B cell (primary cell): ENCODE results near the gene RER1. TPM values are rescaled to one million over a fixed set of nuclear protein-coding genes. Genes with fewer than 3 reads are reported as not detected.

Experiments used
- ATAC-seq: fragments of 200-7000 bp; cut with Tn5 transposase; one replicate; pipeline ENCODE4 v1.10.0; 2021; ENCODE audit warnings: low read depth, mild to moderate bottlenecking, moderate number of reproducible peaks, moderate library complexity
- CTCF ChIA-PET: fragments of 350-600 bp; sonication (Branson Sonifier 250); formaldehyde crosslinking; loops from one replicate; lab custom pipeline; 2021; ENCODE audit warnings: antibody characterized with exemption, inconsistent platforms; lab: Charles Lee
- POLR2A ChIA-PET: fragments of 350-600 bp; sonication (Branson Sonifier 250); formaldehyde crosslinking; loops from one replicate; lab custom pipeline; 2021; ENCODE audit warnings: antibody characterized with exemption; lab: Charles Lee
- DNase-seq: peaks from one replicate; pipeline ENCODE4 v3.0.0; 2013
- H2AFZ ChIP-seq: 2 replicates; pipeline ENCODE4 v1.6.1; 2012; ENCODE audit warnings: mild to moderate bottlenecking, low read depth, low read length; ENCODE audit not compliant: insufficient read depth, poor library complexity, severe bottlenecking
- H3K27ac ChIP-seq, 2 donors: 1 replicate in 1 of 2; 2 replicates in 1 of 2; pipeline ENCODE4 v1.5.1; 2012 to 2013; ENCODE audit warnings: low read length in 2 of 2, mild to moderate bottlenecking in 2 of 2, moderate library complexity in 1 of 2
- H3K27me3 ChIP-seq, 4 experiments: fragments of 200-600 bp in 1 of 4; sonication (generic) in 1 of 4; replicated peaks in 1 of 4; 1 replicate in 2 of 4; 2 replicates in 2 of 4; pipeline versions ENCODE4 v1.6.1 to v1.7.0; 2013 to 2016; ENCODE audit warnings: low read length in 3 of 4, mild to moderate bottlenecking in 2 of 4, mixed read lengths in 1 of 4, moderate library complexity in 1 of 4; ENCODE audit not compliant: insufficient read depth in 4 of 4, control insufficient read depth in 3 of 4; ENCODE audit errors: control extremely low read depth in 1 of 4
- H3K36me3 ChIP-seq, 2 experiments: replicated peaks in 1 of 2; 1 replicate in 1 of 2; 2 replicates in 1 of 2; pipeline versions ENCODE4 v1.6.1 to v1.7.1; 2013; ENCODE audit warnings: low read length in 1 of 2; ENCODE audit not compliant: insufficient read depth in 2 of 2, control insufficient read depth in 1 of 2; ENCODE audit errors: control extremely low read depth in 1 of 2, extremely low read depth in 1 of 2
- H3K4me1 ChIP-seq, 2 donors: fragments of 200-600 bp in 1 of 2; sonication (generic) in 1 of 2; 1 replicate in 1 of 2; 2 replicates in 1 of 2; pipeline versions ENCODE4 v1.5.1 to v1.6.1; 2013 to 2017; ENCODE audit warnings: low read length in 2 of 2; ENCODE audit not compliant: control insufficient read depth in 2 of 2, insufficient read depth in 2 of 2
- H3K4me2 ChIP-seq: replicated peaks from 2 replicates; pipeline ENCODE3; 2012; ENCODE audit warnings: mild to moderate bottlenecking, low read depth, low read length; ENCODE audit not compliant: poor library complexity, severe bottlenecking
- H3K4me3 ChIP-seq, 5 experiments: fragments of 200-600 bp in 1 of 5; sonication (generic) in 1 of 5; 1 replicate in 3 of 5; 2 replicates in 2 of 5; pipeline versions ENCODE4 v1.5.1 to v1.7.0; 2011 to 2016; ENCODE audit warnings: low read length in 4 of 5, mild to moderate bottlenecking in 4 of 5, low read depth in 2 of 5, control low read depth in 1 of 5, moderate library complexity in 1 of 5; ENCODE audit not compliant: insufficient read depth in 1 of 5; ENCODE audit errors: control extremely low read depth in 1 of 5, extremely low read depth in 1 of 5
- H3K79me2 ChIP-seq: fragments of 200-600 bp; sonication (generic); one replicate; pipeline ENCODE4 v1.6.0; 2016; ENCODE audit warnings: low read length; ENCODE audit not compliant: control insufficient read depth, insufficient read depth
- H3K9ac ChIP-seq: fragments of 200-600 bp; sonication (generic); 2 replicates; pipeline ENCODE4 v1.6.1; 2017; ENCODE audit warnings: mild to moderate bottlenecking, low read length, moderate library complexity
- H3K9me3 ChIP-seq, 3 donors: one replicate each; pipeline versions ENCODE4 v1.6.1 to v1.7.1; 2013; ENCODE audit warnings: low read length in 2 of 3; ENCODE audit not compliant: control insufficient read depth in 2 of 3, insufficient read depth in 1 of 3; ENCODE audit errors: control extremely low read depth in 1 of 3
- H4K20me1 ChIP-seq: 2 replicates; pipeline ENCODE4 v1.6.0; 2012; ENCODE audit warnings: mild to moderate bottlenecking, low read length; ENCODE audit not compliant: insufficient read depth, control insufficient read depth, poor library complexity, severe bottlenecking
- H3K27ac Mint-ChIP-seq: one replicate; pipeline ENCODE4 v1.8.0; 2021; ENCODE audit warnings: mixed read lengths
- H3K27me3 Mint-ChIP-seq: one replicate; pipeline ENCODE4 v1.8.0; 2021; ENCODE audit warnings: mixed read lengths
- H3K4me1 Mint-ChIP-seq: one replicate; pipeline ENCODE4 v1.8.0; 2021; ENCODE audit warnings: mixed read lengths
- H3K4me3 Mint-ChIP-seq: one replicate; pipeline ENCODE4 v1.8.0; 2021; ENCODE audit warnings: mixed read lengths
- H3K9me3 Mint-ChIP-seq: one replicate; pipeline ENCODE4 v1.8.0; 2022; ENCODE audit warnings: mixed read lengths; ENCODE audit not compliant: insufficient read depth
- EZH2 ChIP-seq: IDR thresholded peaks from 2 replicates; pipeline ENCODE4 v1.6.1; 2012; ENCODE audit warnings: borderline replicate concordance, low read depth, mild to moderate bottlenecking, moderate library complexity, low read length; ENCODE audit not compliant: insufficient read depth, poor library complexity, severe bottlenecking
- WGBS: methylation state at CpG from one replicate; pipeline ENCODE4 v1.1.5; 2013; ENCODE audit warnings: missing lambda C conversion rate; ENCODE audit not compliant: insufficient coverage; 5-methylcytosine and 5-hydroxymethylcytosine counted together
- intact Hi-C: fragments of 100-400 bp; cut with micrococcal nuclease; formaldehyde crosslinking; loops from one replicate; pipeline ENCODE4 v1.10.0; 2022
- polyA plus RNA-seq: library from polyadenylated mRNA; depleted of rRNA; stranded (reverse); fragments of >200 nt; gene quantifications from 2 replicates; pipeline ENCODE4 v1.2.3, GENCODE V29; 2012
- total RNA-seq, 2 donors: library from RNA; stranded (reverse); fragments of 120-200 nt in 1 of 2; gene quantifications; 1 replicate in 1 of 2; 2 replicates in 1 of 2; pipeline versions ENCODE4 v1.2.3 to v1.2.4, GENCODE V29; 2013 to 2022
- TF ChIP-seq, protein P1 (sequence below): fragments of 200-600 bp; IDR thresholded peaks from one replicate; pipeline ENCODE4 v1.8.0; 2022; ENCODE audit warnings: antibody characterized with exemption, mild to moderate bottlenecking

Gene RER1
- total and polyA plus RNA-seq, 2 donors (not counting 1 experiment from before 2014, with no cell fraction given) = 78.5 to 118 TPM

DNA sequence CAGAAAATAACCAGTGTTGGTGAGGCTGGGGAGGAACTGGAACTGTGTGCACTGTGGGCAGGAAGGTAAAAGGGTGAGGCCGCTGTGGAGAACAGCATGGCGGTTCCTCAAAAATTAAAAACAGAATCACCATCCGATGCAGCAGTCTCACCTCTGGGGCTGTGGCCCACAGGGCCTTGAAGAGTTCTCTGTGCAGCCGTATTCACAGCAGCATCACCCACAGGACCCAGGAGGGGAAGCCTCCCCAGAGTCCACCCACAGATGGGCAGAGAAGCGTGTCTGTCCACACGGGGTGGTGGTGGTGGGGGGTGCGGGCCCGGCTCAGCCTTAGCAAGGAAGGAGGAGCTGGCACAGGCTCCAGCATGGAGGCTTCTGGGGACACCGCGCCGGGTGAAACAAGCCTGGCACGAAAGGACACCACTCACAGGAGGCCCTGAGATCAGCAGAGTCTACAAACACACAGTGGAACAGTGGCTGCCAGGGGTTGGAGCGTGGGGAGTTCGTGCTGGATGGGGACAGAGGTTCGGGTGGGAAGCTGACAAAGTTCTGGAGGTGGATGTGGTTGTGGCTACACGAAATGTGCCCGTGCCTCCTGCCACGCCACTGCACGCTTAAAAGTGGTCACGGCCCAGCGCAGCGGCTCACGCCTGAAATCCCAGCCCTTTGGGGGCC lies 11.8 kb upstream of the RER1 start:
- ChIA-PET POLR2A (no interaction called here), CTCF (interaction anchor here (1.2 to 12.5 kb wide), 7 partner anchors 11 to 185 kb away, joined by 4 to 295 read pairs (median 19); partner anchors contain the start of genes FAAP20, MORN1, RER1 and SKI)
- Mint-ChIP-seq H3K4me1 (peaks cover 25% of the 10 kb centered on the region), H3K9me3 (no peaks in the 10 kb centered on the region), H3K27ac (peak overlapping the region; percentile 81), H3K4me3 (peak overlapping the region; percentile 59), H3K27me3 (no peaks in the 10 kb centered on the region)
- no peaks in the 10 kb centered on the region for H3K79me2 ChIP-seq
- H3K9me3 ChIP-seq = peaks cover 0 to 13% (median 2%) of the 10 kb centered on the region in 3 donors
- H3K27ac ChIP-seq = peak overlapping the region in 1 of 2 donors; percentile 57
- no peak overlapping the region for H3K9ac ChIP-seq
- no peaks in the 10 kb centered on the region for H3K27me3 ChIP-seq
- TF ChIP-seq, protein P1, sequence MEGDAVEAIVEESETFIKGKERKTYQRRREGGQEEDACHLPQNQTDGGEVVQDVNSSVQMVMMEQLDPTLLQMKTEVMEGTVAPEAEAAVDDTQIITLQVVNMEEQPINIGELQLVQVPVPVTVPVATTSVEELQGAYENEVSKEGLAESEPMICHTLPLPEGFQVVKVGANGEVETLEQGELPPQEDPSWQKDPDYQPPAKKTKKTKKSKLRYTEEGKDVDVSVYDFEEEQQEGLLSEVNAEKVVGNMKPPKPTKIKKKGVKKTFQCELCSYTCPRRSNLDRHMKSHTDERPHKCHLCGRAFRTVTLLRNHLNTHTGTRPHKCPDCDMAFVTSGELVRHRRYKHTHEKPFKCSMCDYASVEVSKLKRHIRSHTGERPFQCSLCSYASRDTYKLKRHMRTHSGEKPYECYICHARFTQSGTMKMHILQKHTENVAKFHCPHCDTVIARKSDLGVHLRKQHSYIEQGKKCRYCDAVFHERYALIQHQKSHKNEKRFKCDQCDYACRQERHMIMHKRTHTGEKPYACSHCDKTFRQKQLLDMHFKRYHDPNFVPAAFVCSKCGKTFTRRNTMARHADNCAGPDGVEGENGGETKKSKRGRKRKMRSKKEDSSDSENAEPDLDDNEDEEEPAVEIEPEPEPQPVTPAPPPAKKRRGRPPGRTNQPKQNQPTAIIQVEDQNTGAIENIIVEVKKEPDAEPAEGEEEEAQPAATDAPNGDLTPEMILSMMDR = no peak
- no peak for TF ChIP-seq EZH2
- H2AFZ ChIP-seq = peak overlapping the region; percentile 35
- H3K4me3 ChIP-seq = no peak overlapping the region
- no peaks in the 10 kb centered on the region for H4K20me1 ChIP-seq
- H3K36me3 ChIP-seq = no peaks in the 10 kb centered on the region
- 65% methylated on average over 14 of the region's 23 CpGs for WGBS
- H3K4me1 ChIP-seq = peaks cover 29 to 44% of the 10 kb centered on the region in 2 donors
- H3K4me2 ChIP-seq = peak overlapping the region; percentile 47
- DNase-seq (no peak), ATAC-seq (peak; percentile 42)
- intact Hi-C loops = loop anchor here (5.0 kb wide), 1 partner anchor 248 kb away; no protein-coding TSS in a partner anchor
